ENCODE measurements around the gene SMAP2. TPM values are rescaled to one million over a fixed set of nuclear protein-coding genes. Genes with fewer than 3 reads are reported as not detected.

Gene SMAP2
- total RNA-seq, 1 donor from 2014 or later: 20.9 TPM

GRCh38 chr1:40462956-40463590 is 89.5 kb downstream of the SMAP2 start:
- no peaks in the 10 kb centered on the region for H3K4me1 Mint-ChIP-seq (ENCODE audit: unreplicated experiment)
- no peak for DNase-seq (ENCODE audit: extremely low spot score, unreplicated experiment)
- no peak for TF ChIP-seq CTCF (conservative IDR thresholded peaks at IDR 0.05)
- H3K9me3 Mint-ChIP-seq: peaks cover 45% of the 10 kb centered on the region
- H3K4me3 Mint-ChIP-seq: no peak overlapping the region
- peaks cover 71% of the 10 kb centered on the region for H3K36me3 Mint-ChIP-seq
- no peak overlapping the region for H3K27ac Mint-ChIP-seq
- no peaks in the 10 kb centered on the region for H3K27me3 Mint-ChIP-seq

- Mint-ChIP-seq H3K27me3 (no peaks in the 10 kb centered on the region), H3K9me3 (peaks cover 42% of the 10 kb centered on the region), H3K4me3 (no peak overlapping the region), H3K27ac (no peak overlapping the region), H3K36me3 (peaks cover 38% of the 10 kb centered on the region), H3K4me1 (ENCODE audit: unreplicated experiment) (no peaks in the 10 kb centered on the region)
- no peak for DNase-seq (ENCODE audit: extremely low spot score, unreplicated experiment)
- TF ChIP-seq CTCF (conservative IDR thresholded peaks at IDR 0.05): no peak
Measured at GRCh38 chr1:40469327-40469726, 95.8 kb downstream of the SMAP2 start.

Other genes with a start within 250 kb of the SMAP2 start
- gene RLF, start 212.3 kb upstream of the SMAP2 start, total RNA-seq (ENCODE audit: low replicate concordance): 18.1 and 21.4 TPM in 2 replicates
- gene TMCO2, start 125.8 kb upstream of the SMAP2 start, total RNA-seq (ENCODE audit: low replicate concordance): not detected in 2 replicates
- 34.1 and 39.3 TPM in 2 replicates for gene ZMPSTE24, start 115.5 kb upstream of the SMAP2 start, total RNA-seq (ENCODE audit: low replicate concordance)
- gene COL9A2, start 56.4 kb upstream of the SMAP2 start, total RNA-seq (ENCODE audit: low replicate concordance): 7.7 and 19.8 TPM in 2 replicates
- 3.2 and 9.5 TPM in 2 replicates for gene ZFP69B, start 76.7 kb downstream of the SMAP2 start, total RNA-seq (ENCODE audit: low replicate concordance)
- gene ZFP69, start 103.6 kb downstream of the SMAP2 start, total RNA-seq (ENCODE audit: low replicate concordance): 2.2 and 5.1 TPM in 2 replicates
- gene EXO5, start 135.0 kb downstream of the SMAP2 start, total RNA-seq (ENCODE audit: low replicate concordance): 10.9 and 14.3 TPM in 2 replicates
- gene ZNF684, start 157.9 kb downstream of the SMAP2 start, total RNA-seq (ENCODE audit: low replicate concordance): 3.1 and 3.3 TPM in 2 replicates